Measurements from ENCODE around the gene SYTL3. TPM values are rescaled to one million over a fixed set of nuclear protein-coding genes. Genes with fewer than 3 reads are reported as not detected.

SYTL3 gene
- total RNA-seq, 2 experiments from 2014 or later: 151 to 163 TPM

DNA sequence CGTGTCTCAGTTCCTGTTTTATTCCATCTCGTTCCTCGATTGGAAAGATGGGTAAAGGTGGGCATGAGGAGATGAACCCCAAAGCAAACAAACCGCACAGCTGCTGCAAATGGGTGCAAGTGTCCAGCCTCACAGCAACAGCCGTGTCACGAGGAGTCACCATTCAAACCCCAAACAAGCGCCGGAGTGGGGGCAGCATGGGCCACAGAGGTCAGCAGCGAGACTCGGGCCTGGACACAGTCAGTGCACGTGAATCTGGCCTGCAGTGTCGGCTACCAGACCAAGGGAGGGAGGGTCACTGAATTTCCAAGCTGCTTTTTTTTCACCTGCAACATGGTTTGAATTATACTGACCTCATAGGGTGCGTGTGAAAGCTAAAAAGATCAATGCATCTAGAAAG lies 105.8 kb downstream of the SYTL3 start:
- no peak overlapping the region for H3K4me3 Mint-ChIP-seq
- DNase-seq (no peak), ATAC-seq (no peak)
- H3K9me3 Mint-ChIP-seq: no peaks in the 10 kb centered on the region
- no peaks in the 10 kb centered on the region for H3K4me1 Mint-ChIP-seq (ENCODE audit: low read depth)
- no peaks in the 10 kb centered on the region for H3K27me3 Mint-ChIP-seq
- no peak overlapping the region for H3K27ac Mint-ChIP-seq
- intact Hi-C loops (cut with micrococcal nuclease): no loop called here
- TF ChIP-seq, protein P1, sequence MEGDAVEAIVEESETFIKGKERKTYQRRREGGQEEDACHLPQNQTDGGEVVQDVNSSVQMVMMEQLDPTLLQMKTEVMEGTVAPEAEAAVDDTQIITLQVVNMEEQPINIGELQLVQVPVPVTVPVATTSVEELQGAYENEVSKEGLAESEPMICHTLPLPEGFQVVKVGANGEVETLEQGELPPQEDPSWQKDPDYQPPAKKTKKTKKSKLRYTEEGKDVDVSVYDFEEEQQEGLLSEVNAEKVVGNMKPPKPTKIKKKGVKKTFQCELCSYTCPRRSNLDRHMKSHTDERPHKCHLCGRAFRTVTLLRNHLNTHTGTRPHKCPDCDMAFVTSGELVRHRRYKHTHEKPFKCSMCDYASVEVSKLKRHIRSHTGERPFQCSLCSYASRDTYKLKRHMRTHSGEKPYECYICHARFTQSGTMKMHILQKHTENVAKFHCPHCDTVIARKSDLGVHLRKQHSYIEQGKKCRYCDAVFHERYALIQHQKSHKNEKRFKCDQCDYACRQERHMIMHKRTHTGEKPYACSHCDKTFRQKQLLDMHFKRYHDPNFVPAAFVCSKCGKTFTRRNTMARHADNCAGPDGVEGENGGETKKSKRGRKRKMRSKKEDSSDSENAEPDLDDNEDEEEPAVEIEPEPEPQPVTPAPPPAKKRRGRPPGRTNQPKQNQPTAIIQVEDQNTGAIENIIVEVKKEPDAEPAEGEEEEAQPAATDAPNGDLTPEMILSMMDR (IDR thresholded peaks at IDR 0.05): no peak
- POLR2A ChIA-PET: interaction anchor here (0.6 to 0.8 kb wide), 3 partner anchors 13 to 354 kb away, joined by 3 read pairs; no protein-coding TSS in a partner anchor
- CTCF ChIA-PET: no interaction called here
- H3K36me3 Mint-ChIP-seq (ENCODE audit: low read depth): peaks cover 39% of the 10 kb centered on the region

DNA sequence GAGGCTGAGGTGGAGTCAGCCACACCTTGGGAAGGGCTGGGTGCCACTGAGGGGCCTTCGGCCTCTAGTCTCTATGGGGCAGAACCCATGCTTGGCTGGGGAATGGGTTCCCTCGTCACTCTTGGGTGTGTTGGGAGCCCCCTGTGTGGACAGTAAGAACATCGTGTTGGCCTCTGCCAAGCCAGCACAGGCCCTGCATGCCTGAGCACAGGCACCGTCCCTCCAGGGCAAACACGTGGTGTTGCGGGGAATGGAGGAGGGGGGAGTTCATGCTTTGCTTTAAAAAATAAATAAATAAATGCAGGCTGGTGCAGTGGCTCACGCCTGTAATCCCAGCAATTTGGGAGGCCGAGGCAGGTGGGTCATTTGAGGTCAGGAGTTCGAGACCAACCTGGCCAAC lies 106.3 kb downstream of the SYTL3 start:
- POLR2A ChIA-PET: interaction anchor here (0.6 to 0.7 kb wide), 2 partner anchors 72 to 354 kb away, joined by 3 read pairs; no protein-coding TSS in a partner anchor
- TF ChIP-seq, protein P1 (IDR thresholded peaks at IDR 0.05): no peak
- H3K9me3 Mint-ChIP-seq: no peaks in the 10 kb centered on the region
- ATAC-seq (no peak), DNase-seq (no peak)
- H3K27ac Mint-ChIP-seq: no peak overlapping the region
- intact Hi-C loops (cut with micrococcal nuclease): no loop called here
- CTCF ChIA-PET: no interaction called here
- H3K27me3 Mint-ChIP-seq: no peaks in the 10 kb centered on the region
- H3K4me3 Mint-ChIP-seq: no peak overlapping the region
- H3K4me1 Mint-ChIP-seq (ENCODE audit: low read depth): no peaks in the 10 kb centered on the region
- H3K36me3 Mint-ChIP-seq (ENCODE audit: low read depth): peaks cover 37% of the 10 kb centered on the region

DNA sequence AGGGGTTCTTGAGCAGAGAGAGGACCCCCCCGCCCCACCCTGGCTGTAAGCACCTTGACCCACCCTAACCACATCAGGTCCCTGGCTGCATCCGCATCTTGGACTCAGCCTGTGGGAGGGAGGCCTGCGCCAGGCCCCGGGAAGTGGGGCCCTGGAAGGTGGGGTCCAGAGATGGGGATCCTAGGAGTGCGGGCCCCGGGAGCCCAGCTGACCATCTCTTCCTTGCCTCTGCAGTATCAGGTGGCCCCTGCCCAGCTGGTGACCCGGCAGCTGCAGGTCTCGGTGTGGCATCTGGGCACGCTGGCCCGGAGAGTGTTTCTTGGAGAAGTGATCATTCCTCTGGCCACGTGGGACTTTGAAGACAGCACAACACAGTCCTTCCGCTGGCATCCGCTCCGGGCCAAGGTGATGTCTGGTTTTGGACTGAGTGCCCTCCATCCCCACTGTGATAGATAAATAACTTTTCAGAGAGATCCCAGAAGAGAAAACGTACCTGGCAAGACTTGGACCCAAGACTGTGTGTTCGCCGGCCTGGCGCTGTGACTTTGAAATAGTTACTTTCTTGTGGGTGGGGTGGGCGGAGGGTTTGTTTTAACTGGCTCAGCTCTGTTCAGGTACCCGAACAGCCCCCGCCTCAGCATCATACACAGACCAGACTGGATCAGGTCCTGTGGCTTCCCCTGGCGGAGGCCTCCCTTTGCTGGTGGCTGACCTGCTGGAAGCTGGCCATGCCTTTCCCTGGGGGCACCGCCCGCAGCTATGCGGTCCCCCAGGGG lies 107.3 kb downstream of the SYTL3 start:
- peaks cover 38% of the 10 kb centered on the region for H3K36me3 Mint-ChIP-seq (ENCODE audit: low read depth)
- DNase-seq (no peak), ATAC-seq (no peak)
- TF ChIP-seq, protein P1 (IDR thresholded peaks at IDR 0.05): no peak
- no peak overlapping the region for H3K4me3 Mint-ChIP-seq
- H3K9me3 Mint-ChIP-seq: no peaks in the 10 kb centered on the region
- no peak overlapping the region for H3K27ac Mint-ChIP-seq
- H3K27me3 Mint-ChIP-seq: no peaks in the 10 kb centered on the region
- peaks cover 3% of the 10 kb centered on the region for H3K4me1 Mint-ChIP-seq (ENCODE audit: low read depth)
- CTCF ChIA-PET: no interaction called here
- POLR2A ChIA-PET: interaction anchor here (0.7 to 1.7 kb wide), 2 partner anchors 11 to 626 kb away, joined by 3 to 7 read pairs; no protein-coding TSS in a partner anchor
- intact Hi-C loops (cut with micrococcal nuclease): no loop called here

DNA sequence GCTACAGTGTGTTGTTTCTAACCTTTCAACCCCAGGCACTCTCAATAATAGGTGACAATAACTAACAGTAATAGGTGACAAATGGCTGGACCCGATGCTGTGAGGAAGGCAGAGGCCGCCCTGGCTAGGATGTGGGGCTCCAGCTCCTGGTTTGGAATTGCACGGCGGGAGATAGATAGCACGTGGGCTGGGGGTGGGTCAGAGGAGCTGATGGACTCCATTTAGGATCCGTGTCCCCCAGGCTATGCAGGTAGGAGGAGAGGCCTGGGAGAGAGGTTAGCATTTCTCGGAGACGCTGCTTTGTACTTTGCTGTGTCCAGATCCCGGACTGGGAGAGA lies 107.9 kb downstream of the SYTL3 start:
- peaks cover 3% of the 10 kb centered on the region for H3K4me1 Mint-ChIP-seq (ENCODE audit: low read depth)
- ATAC-seq (no peak), DNase-seq (no peak)
- POLR2A ChIA-PET: interaction anchor here (0.7 to 1.7 kb wide), 2 partner anchors 10 to 625 kb away, joined by 3 to 7 read pairs; no protein-coding TSS in a partner anchor
- CTCF ChIA-PET: interaction anchor here (1.5 kb wide), 1 partner anchor 54 kb away, joined by 3 read pairs; no protein-coding TSS in a partner anchor
- TF ChIP-seq, protein P1 (IDR thresholded peaks at IDR 0.05): no peak
- intact Hi-C loops (cut with micrococcal nuclease): no loop called here
- peaks cover 39% of the 10 kb centered on the region for H3K36me3 Mint-ChIP-seq (ENCODE audit: low read depth)
- no peaks in the 10 kb centered on the region for H3K9me3 Mint-ChIP-seq
- no peak overlapping the region for H3K4me3 Mint-ChIP-seq
- no peak overlapping the region for H3K27ac Mint-ChIP-seq
- no peaks in the 10 kb centered on the region for H3K27me3 Mint-ChIP-seq

DNA sequence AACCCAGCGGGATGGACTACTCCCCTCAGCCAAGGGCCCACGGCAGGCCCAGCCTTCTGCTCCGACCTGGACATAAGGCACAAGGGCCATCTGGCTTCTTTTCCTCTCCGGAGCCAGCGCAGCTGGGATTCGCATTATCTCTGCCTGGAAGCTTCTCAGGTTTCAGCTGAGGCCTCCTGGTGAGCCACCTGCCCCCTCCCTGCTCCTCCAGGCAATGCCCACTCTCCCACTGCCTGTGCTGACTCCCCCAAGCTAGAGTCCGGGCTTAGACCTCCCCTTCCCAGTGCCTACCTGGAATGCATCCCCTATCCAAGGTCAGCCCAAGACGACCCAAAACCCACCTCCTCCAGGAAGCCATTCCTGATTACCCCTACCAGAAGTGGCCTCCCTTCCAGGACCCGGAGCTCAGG lies 108.6 kb downstream of the SYTL3 start:
- H3K9me3 Mint-ChIP-seq: no peaks in the 10 kb centered on the region
- POLR2A ChIA-PET: no interaction called here
- no peaks in the 10 kb centered on the region for H3K27me3 Mint-ChIP-seq
- ATAC-seq (no peak), DNase-seq (no peak)
- TF ChIP-seq, protein P1 (IDR thresholded peaks at IDR 0.05): no peak
- CTCF ChIA-PET: interaction anchor here (1.1 to 1.5 kb wide), 2 partner anchors 54 to 376 kb away, joined by 3 read pairs; no protein-coding TSS in a partner anchor
- H3K36me3 Mint-ChIP-seq (ENCODE audit: low read depth): peaks cover 41% of the 10 kb centered on the region
- no peak overlapping the region for H3K4me3 Mint-ChIP-seq
- H3K4me1 Mint-ChIP-seq (ENCODE audit: low read depth): peaks cover 3% of the 10 kb centered on the region
- intact Hi-C loops (cut with micrococcal nuclease): no loop called here
- no peak overlapping the region for H3K27ac Mint-ChIP-seq
